ENCODE measurements around the gene PPA1. TPM values are rescaled to one million over a fixed set of nuclear protein-coding genes. Genes with fewer than 3 reads are reported as not detected.
"Not testable (repeated sequence)": the region's sequence is repeated elsewhere in the genome, so short reads cannot be mapped to it uniquely, and the experiment has no call there.

Gene PPA1
- polyA plus RNA-seq, 6 donors from 2014 or later, result 59.7 to 152 (median 97.0) TPM

- H3K27ac Mint-ChIP-seq, result peak overlapping the region; percentile 95 to 99 (median 97)
- peak overlapping the region; percentile 91 to 97 (median 94) for H3K4me3 Mint-ChIP-seq
- H3K9me3 Mint-ChIP-seq, result no peaks in the 10 kb centered on the region
- no peak for DNase-seq
- H3K4me1 Mint-ChIP-seq, result peaks cover 35 to 51% (median 42%) of the 10 kb centered on the region in 3 donors
- no peaks in the 10 kb centered on the region for H3K27me3 Mint-ChIP-seq
- ATAC-seq (ENCODE audit: low read depth in 2 of 2), result no peak
- no peaks in the 10 kb centered on the region for H3K36me3 Mint-ChIP-seq
Measured at GRCh38 chr10:70169011-70169410, 64.2 kb downstream of the PPA1 start.

- Mint-ChIP-seq H3K36me3 (no peaks in the 10 kb centered on the region), H3K27me3 (no peaks in the 10 kb centered on the region), H3K27ac (peak overlapping the region in 2 of 6 donors; percentile 47 to 68), H3K4me1 (peaks cover 43 to 61% (median 53%) of the 10 kb centered on the region in 3 donors), H3K9me3 (no peaks in the 10 kb centered on the region), H3K4me3 (peak overlapping the region in 2 of 8 donors; percentile 28 to 72)
- ATAC-seq (ENCODE audit: low read depth in 2 of 2) (no peak), DNase-seq (no peak)
Measured at GRCh38 chr10:70167246-70167645, 66.0 kb downstream of the PPA1 start.

GRCh38 chr10:70166394-70166793 lies 66.8 kb downstream of the PPA1 start:
- peak overlapping the region in 2 of 8 donors; percentile 20 to 52 for H3K4me3 Mint-ChIP-seq
- ATAC-seq (ENCODE audit: low read depth in 2 of 2) (no peak), DNase-seq (no peak)
- peaks cover 51 to 69% (median 58%) of the 10 kb centered on the region in 3 donors for H3K4me1 Mint-ChIP-seq
- no peaks in the 10 kb centered on the region for H3K27me3 Mint-ChIP-seq
- H3K9me3 Mint-ChIP-seq, result no peaks in the 10 kb centered on the region
- H3K27ac Mint-ChIP-seq, result peak overlapping the region in 1 of 6 donors; percentile 38
- no peaks in the 10 kb centered on the region for H3K36me3 Mint-ChIP-seq

GRCh38 chr10:70164163-70164562 lies 69.1 kb downstream of the PPA1 start:
- DNase-seq (no peak), ATAC-seq (ENCODE audit: low read depth in 2 of 2) (no peak)
- no peaks in the 10 kb centered on the region for H3K36me3 Mint-ChIP-seq
- H3K27me3 Mint-ChIP-seq, result no peaks in the 10 kb centered on the region
- H3K27ac Mint-ChIP-seq, result no peak overlapping the region
- no peaks in the 10 kb centered on the region for H3K9me3 Mint-ChIP-seq
- H3K4me3 Mint-ChIP-seq, result peak overlapping the region in 1 of 8 donors; percentile 19
- H3K4me1 Mint-ChIP-seq, result peaks cover 42 to 58% (median 45%) of the 10 kb centered on the region in 3 donors

- DNase-seq (no peak), ATAC-seq (ENCODE audit: low read depth in 2 of 2) (no peak)
- H3K9me3 Mint-ChIP-seq, result no peaks in the 10 kb centered on the region
- H3K36me3 Mint-ChIP-seq, result no peaks in the 10 kb centered on the region
- H3K4me1 Mint-ChIP-seq, result peaks cover 35 to 51% (median 37%) of the 10 kb centered on the region in 3 donors
- H3K4me3 Mint-ChIP-seq, result peak overlapping the region in 1 of 8 donors; percentile 25
- H3K27me3 Mint-ChIP-seq, result no peaks in the 10 kb centered on the region
- H3K27ac Mint-ChIP-seq, result peak overlapping the region in 1 of 6 donors; percentile 54
Measured at GRCh38 chr10:70163448-70163847, 69.8 kb downstream of the PPA1 start.

- Mint-ChIP-seq H3K9me3 (no peaks in the 10 kb centered on the region), H3K27me3 (no peaks in the 10 kb centered on the region), H3K27ac (peak overlapping the region in 1 of 6 donors; percentile 61), H3K36me3 (no peaks in the 10 kb centered on the region), H3K4me1 (peaks cover 31 to 48% (median 37%) of the 10 kb centered on the region in 3 donors), H3K4me3 (peak overlapping the region in 2 of 8 donors; percentile 22 to 68)
- DNase-seq, result no peak
- peak in 1 of 2 donors; percentile 39 for ATAC-seq (ENCODE audit: low read depth in 2 of 2)
Measured at GRCh38 chr10:70162892-70163201, 70.4 kb downstream of the PPA1 start.

GRCh38 chr10:70162151-70162891 lies 70.9 kb downstream of the PPA1 start:
- Mint-ChIP-seq H3K9me3 (no peaks in the 10 kb centered on the region), H3K36me3 (no peaks in the 10 kb centered on the region), H3K4me1 (peaks cover 30 to 47% (median 37%) of the 10 kb centered on the region in 3 donors), H3K27ac (peak overlapping the region in 4 of 6 donors; percentile 58 to 91 (median 76)), H3K4me3 (peak overlapping the region in 3 of 8 donors; percentile 19 to 68 (median 66)), H3K27me3 (no peaks in the 10 kb centered on the region)
- ATAC-seq (ENCODE audit: low read depth in 2 of 2) (no peak), DNase-seq (no peak)

GRCh38 chr10:70160798-70161197 lies 72.4 kb downstream of the PPA1 start:
- Mint-ChIP-seq H3K27me3 (no peaks in the 10 kb centered on the region), H3K27ac (no peak overlapping the region), H3K36me3 (peaks cover 9 to 12% of the 10 kb centered on the region in 2 donors), H3K9me3 (no peaks in the 10 kb centered on the region), H3K4me1 (peaks cover 30 to 43% (median 31%) of the 10 kb centered on the region in 3 donors), H3K4me3 (no peak overlapping the region)
- no peak for ATAC-seq (ENCODE audit: low read depth in 2 of 2)
- DNase-seq, result no peak

GRCh38 chr10:70159366-70159765 lies 73.9 kb downstream of the PPA1 start:
- not testable (repeated sequence) for H3K27me3 Mint-ChIP-seq; ATAC-seq (ENCODE audit: low read depth in 2 of 2); H3K4me3 Mint-ChIP-seq; H3K9me3 Mint-ChIP-seq; DNase-seq
- H3K27ac Mint-ChIP-seq, result peak overlapping the region in 1 of 6 donors; percentile 78
- peaks cover 29 to 36% (median 32%) of the 10 kb centered on the region in 3 donors for H3K4me1 Mint-ChIP-seq
- H3K36me3 Mint-ChIP-seq, result peaks cover 21 to 26% of the 10 kb centered on the region in 2 donors

GRCh38 chr10:70158113-70158512 lies 75.1 kb downstream of the PPA1 start:
- Mint-ChIP-seq H3K4me1 (peaks cover 18 to 26% (median 23%) of the 10 kb centered on the region in 3 donors), H3K27me3 (no peaks in the 10 kb centered on the region), H3K9me3 (no peaks in the 10 kb centered on the region), H3K27ac (no peak overlapping the region), H3K36me3 (peaks cover 29 to 34% of the 10 kb centered on the region in 2 donors), H3K4me3 (no peak overlapping the region)
- no peak for ATAC-seq (ENCODE audit: low read depth in 2 of 2)
- DNase-seq, result no peak

- Mint-ChIP-seq H3K27ac (peak overlapping the region in 2 of 6 donors; percentile 1 to 17), H3K9me3 (no peaks in the 10 kb centered on the region), H3K4me1 (peaks cover 5 to 10% (median 10%) of the 10 kb centered on the region in 3 donors), H3K27me3 (no peaks in the 10 kb centered on the region), H3K4me3 (no peak overlapping the region), H3K36me3 (peaks cover 35 to 40% of the 10 kb centered on the region in 2 donors)
- DNase-seq (no peak), ATAC-seq (ENCODE audit: low read depth in 2 of 2) (no peak)
Measured at GRCh38 chr10:70155255-70155838, 77.9 kb downstream of the PPA1 start.

Measured in naive B cell (primary cell).